Trophoblast cell (in vitro differentiated cells and primary cell): ENCODE data around the gene VPS13D.
"Not testable (repeated sequence)": the region's sequence is repeated elsewhere in the genome, so short reads cannot be mapped to it uniquely, and the experiment has no call there.

Experiments
- DNase-seq, 2 donors: peaks; one replicate each; pipeline ENCODE4 v3.0.0-alpha.2; 2016
- H2AFZ ChIP-seq: 2 replicates; pipeline ENCODE4 v1.6.1; 2013; ENCODE audit warnings: low read length, moderate library complexity, mild to moderate bottlenecking; ENCODE audit not compliant: insufficient read depth, poor library complexity
- H2AK5ac ChIP-seq: 2 replicates; pipeline ENCODE4 v1.6.1; 2013; ENCODE audit warnings: mild to moderate bottlenecking, low read length
- H2BK120ac ChIP-seq: 2 replicates; pipeline ENCODE4 v1.6.1; 2013; ENCODE audit warnings: low read length, mild to moderate bottlenecking, moderate library complexity; ENCODE audit not compliant: insufficient read depth, poor library complexity
- H2BK12ac ChIP-seq: 2 replicates; pipeline ENCODE4 v1.6.1; 2013; ENCODE audit warnings: mild to moderate bottlenecking, low read length, moderate library complexity
- H2BK5ac ChIP-seq: 2 replicates; pipeline ENCODE4 v1.6.1; 2013; ENCODE audit warnings: low read length, low read depth, moderate library complexity, mild to moderate bottlenecking; ENCODE audit not compliant: poor library complexity
- H3K14ac ChIP-seq: 2 replicates; pipeline ENCODE4 v1.6.1; 2013; ENCODE audit warnings: mild to moderate bottlenecking, low read length
- H3K18ac ChIP-seq: 2 replicates; pipeline ENCODE4 v1.6.1; 2013; ENCODE audit warnings: mild to moderate bottlenecking, low read length
- H3K23ac ChIP-seq: 2 replicates; pipeline ENCODE4 v1.6.1; 2013; ENCODE audit warnings: low read length
- H3K27ac ChIP-seq: 2 replicates; pipeline ENCODE4 v1.5.1; 2013; ENCODE audit warnings: low read depth, mild to moderate bottlenecking, inconsistent platforms, low read length, moderate library complexity
- H3K27me3 ChIP-seq: 2 replicates; pipeline ENCODE4 v1.6.1; 2013; ENCODE audit warnings: inconsistent platforms, mild to moderate bottlenecking, low read length, moderate library complexity; ENCODE audit not compliant: insufficient read depth
- H3K36me3 ChIP-seq, 2 experiments: 1 replicate in 1 of 2; 2 replicates in 1 of 2; pipeline ENCODE4 v1.6.1; 2013; ENCODE audit warnings: low read length in 2 of 2, mild to moderate bottlenecking in 2 of 2, moderate library complexity in 1 of 2; ENCODE audit not compliant: insufficient read depth in 2 of 2, control insufficient read depth in 1 of 2
- H3K4ac ChIP-seq: 2 replicates; pipeline ENCODE4 v1.6.1; 2013; ENCODE audit warnings: low read depth, mild to moderate bottlenecking, low read length, moderate library complexity
- H3K4me1 ChIP-seq, 2 experiments: 1 replicate in 1 of 2; 2 replicates in 1 of 2; pipeline ENCODE4 v1.6.1; 2013; ENCODE audit warnings: low read length in 2 of 2, mild to moderate bottlenecking in 2 of 2, moderate library complexity in 1 of 2; ENCODE audit not compliant: insufficient read depth in 2 of 2, control insufficient read depth in 1 of 2
- H3K4me2 ChIP-seq: 2 replicates; pipeline ENCODE4 v1.6.1; 2013; ENCODE audit warnings: inconsistent platforms, mild to moderate bottlenecking, low read length, moderate library complexity
- H3K4me3 ChIP-seq: 2 replicates; pipeline ENCODE4 v1.5.1; 2013; ENCODE audit warnings: mild to moderate bottlenecking, low read depth, low read length, inconsistent platforms
- H3K79me1 ChIP-seq: one replicate; pipeline ENCODE4 v1.6.1; 2013; ENCODE audit warnings: low read length
- H3K79me2 ChIP-seq: 2 replicates; pipeline ENCODE4 v1.6.1; 2013; ENCODE audit warnings: low read length, mild to moderate bottlenecking; ENCODE audit not compliant: control insufficient read depth, insufficient read depth, poor library complexity
- H3K9ac ChIP-seq: 2 replicates; pipeline ENCODE4 v1.6.1; 2013; ENCODE audit warnings: mild to moderate bottlenecking, low read length
- H3K9me3 ChIP-seq: 2 replicates; pipeline ENCODE4 v1.6.1; 2013; ENCODE audit warnings: low read depth, mild to moderate bottlenecking, control low read depth, inconsistent platforms, low read length; ENCODE audit not compliant: insufficient read depth
- H4K12ac ChIP-seq: 2 replicates; pipeline ENCODE4 v1.6.1; 2013; ENCODE audit warnings: low read depth, mild to moderate bottlenecking, low read length, moderate library complexity
- H4K8ac ChIP-seq: 2 replicates; pipeline ENCODE4 v1.6.1; 2013; ENCODE audit warnings: low read depth, mild to moderate bottlenecking, low read length, moderate library complexity
- H4K91ac ChIP-seq: one replicate; pipeline ENCODE4 v1.6.1; 2013; ENCODE audit warnings: low read depth, mild to moderate bottlenecking, low read length, moderate library complexity
- WGBS: extraction: QIAGEN DNeasy Blood & Tissue Kit; methylation state at CpG from one replicate; pipeline ENCODE4 v1.1.7; 2013; ENCODE audit warnings: missing lambda C conversion rate; ENCODE audit not compliant: insufficient read length, insufficient coverage; ENCODE audit errors: extremely low coverage; 5-methylcytosine and 5-hydroxymethylcytosine counted together

VPS13D gene

DNA sequence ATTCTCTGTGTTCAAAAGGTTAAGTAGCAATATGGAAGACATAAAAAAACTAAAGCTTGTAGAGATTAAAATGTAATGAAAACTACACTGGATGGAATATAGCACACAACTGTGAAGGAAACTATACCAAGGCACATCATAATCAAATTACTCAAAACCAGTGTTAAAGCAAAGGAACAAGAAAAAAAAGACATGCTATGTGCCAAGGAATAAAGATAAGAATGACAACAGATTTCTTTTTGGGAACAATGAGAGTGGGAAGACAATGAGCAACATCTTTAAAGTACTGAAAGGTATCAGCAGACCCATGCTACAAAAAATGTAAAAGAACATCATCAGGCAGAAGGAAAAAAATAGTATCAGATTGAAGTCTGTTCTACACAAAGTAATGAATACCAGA, 157.8 kb downstream of the VPS13D start:
- no peak overlapping the region for H4K8ac ChIP-seq
- no peak overlapping the region for H2AK5ac ChIP-seq
- H4K12ac ChIP-seq = no peak overlapping the region
- H3K4me3 ChIP-seq = no peak overlapping the region
- no peak overlapping the region for H4K91ac ChIP-seq
- no peaks in the 10 kb centered on the region for H3K79me2 ChIP-seq
- H3K79me1 ChIP-seq = no peaks in the 10 kb centered on the region
- H3K36me3 ChIP-seq = peaks cover 6 to 26% of the 10 kb centered on the region in 2 experiments
- H2BK120ac ChIP-seq = no peak overlapping the region
- no peak overlapping the region for H2AFZ ChIP-seq
- H3K4me1 ChIP-seq = peaks cover 0 to 2% of the 10 kb centered on the region in 2 experiments
- no peak overlapping the region for H3K4me2 ChIP-seq
- H3K23ac ChIP-seq = no peak overlapping the region
- no peak overlapping the region for H3K27ac ChIP-seq
- H3K14ac ChIP-seq = no peak overlapping the region
- H3K27me3 ChIP-seq = no peaks in the 10 kb centered on the region
- H2BK12ac ChIP-seq = no peak overlapping the region
- H3K18ac ChIP-seq = no peak overlapping the region
- H3K9ac ChIP-seq = no peak overlapping the region
- no peaks in the 10 kb centered on the region for H3K9me3 ChIP-seq
- DNase-seq = no peak
- H3K4ac ChIP-seq = no peak overlapping the region
- no peak overlapping the region for H2BK5ac ChIP-seq

DNA sequence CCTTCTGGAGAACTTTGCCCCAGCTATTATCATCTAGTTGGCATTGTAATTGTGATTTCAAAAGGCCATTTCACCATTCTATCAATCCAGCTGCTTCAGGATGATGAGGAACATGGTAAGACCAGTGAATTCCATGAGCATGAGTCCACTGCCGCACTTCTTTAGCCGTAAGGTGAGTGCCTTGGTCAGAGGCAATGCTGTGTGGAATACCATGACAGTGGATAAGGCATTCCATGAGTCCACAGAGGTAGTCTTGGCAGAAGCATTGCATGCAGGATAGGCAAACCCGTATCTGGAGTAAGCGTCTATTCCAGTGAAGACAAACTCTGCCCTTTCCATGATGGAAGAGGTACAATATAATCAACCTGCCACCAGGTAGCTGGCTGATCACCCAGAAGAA, 160.5 kb downstream of the VPS13D start:
- H2AK5ac ChIP-seq, H2BK120ac ChIP-seq, H3K27me3 ChIP-seq, H3K79me1 ChIP-seq, H3K18ac ChIP-seq, H3K27ac ChIP-seq, H4K91ac ChIP-seq, H3K14ac ChIP-seq, H2AFZ ChIP-seq, H2BK5ac ChIP-seq, H4K12ac ChIP-seq, H2BK12ac ChIP-seq, H3K4ac ChIP-seq, H3K23ac ChIP-seq, H3K9ac ChIP-seq, H4K8ac ChIP-seq, H3K4me3 ChIP-seq, H3K4me2 ChIP-seq, H3K9me3 ChIP-seq, H3K79me2 ChIP-seq, H3K4me1 ChIP-seq: not testable (repeated sequence)
- H3K36me3 ChIP-seq = peaks cover 6 to 18% of the 10 kb centered on the region in 2 experiments
- WGBS = no CpG with 5 or more reads among the region's 4 CpGs
- peak; percentile 71 to 81 for DNase-seq

DNA sequence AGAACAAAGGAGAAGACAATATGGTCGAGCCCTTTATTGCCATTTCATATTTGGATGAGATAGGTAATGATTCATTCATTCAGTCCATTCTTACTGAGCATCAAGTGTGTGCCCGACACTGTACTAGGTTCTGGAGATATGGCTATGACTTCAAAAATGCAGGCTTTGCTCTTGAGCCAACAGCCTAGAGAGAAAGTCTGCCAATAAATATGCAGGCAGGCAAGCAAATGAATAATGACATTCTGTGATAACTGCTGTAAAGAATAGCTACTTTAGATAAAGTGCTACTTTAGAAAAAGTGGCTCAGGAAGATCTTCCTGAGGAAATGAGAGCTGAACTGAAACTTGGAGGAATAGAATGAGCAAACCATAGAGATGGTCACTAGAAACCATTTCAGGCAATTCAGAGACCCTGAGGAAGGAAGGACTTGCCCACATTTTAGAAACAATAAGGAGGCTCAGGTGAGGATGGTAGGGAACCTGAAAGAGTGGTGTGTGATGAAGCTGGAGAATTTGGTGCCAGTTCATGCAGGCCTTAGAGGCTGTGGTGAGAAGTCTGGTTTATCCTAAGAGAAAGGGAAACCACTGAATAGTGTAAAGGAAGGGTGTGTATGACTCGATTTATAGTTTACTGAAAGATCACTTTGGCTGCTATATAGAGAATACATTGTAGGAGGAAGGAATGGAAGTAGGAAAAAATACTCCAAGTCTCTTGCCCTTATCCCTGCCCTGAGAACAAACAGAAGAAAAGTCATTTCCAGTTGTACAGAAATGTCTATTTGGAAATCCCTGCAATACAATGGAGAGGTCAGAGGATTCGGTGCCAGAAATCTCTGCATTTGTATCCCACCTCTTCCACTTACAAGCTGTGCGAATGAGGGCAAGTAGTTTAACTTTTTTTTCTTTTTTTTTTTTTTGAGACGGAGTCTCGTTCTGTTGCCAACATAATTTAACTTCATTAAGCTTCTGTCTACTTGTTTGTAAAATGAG, 167.9 kb downstream of the VPS13D start:
- no peak for DNase-seq
- Histone ChIP-seq H4K12ac (no peak overlapping the region), H2BK5ac (no peak overlapping the region), H3K23ac (no peak overlapping the region), H3K79me2 (no peaks in the 10 kb centered on the region), H3K9me3 (no peaks in the 10 kb centered on the region), H3K18ac (no peak overlapping the region), H4K91ac (no peak overlapping the region), H3K4me2 (no peak overlapping the region), H3K27me3 (no peaks in the 10 kb centered on the region), H3K79me1 (no peaks in the 10 kb centered on the region), H3K36me3 (peaks cover 13 to 16% of the 10 kb centered on the region in 2 experiments), H3K4me1 (peaks cover 0 to 3% of the 10 kb centered on the region in 2 experiments), H2AK5ac (no peak overlapping the region), H3K14ac (no peak overlapping the region), H3K4ac (no peak overlapping the region), H2AFZ (no peak overlapping the region), H4K8ac (no peak overlapping the region), H3K27ac (no peak overlapping the region), H2BK120ac (no peak overlapping the region), H2BK12ac (no peak overlapping the region), H3K9ac (no peak overlapping the region), H3K4me3 (no peak overlapping the region)
- no CpG with 5 or more reads among the region's 7 CpGs for WGBS

- Histone ChIP-seq H4K12ac (no peak overlapping the region), H2AFZ (no peak overlapping the region), H3K9ac (no peak overlapping the region), H3K79me1 (no peaks in the 10 kb centered on the region), H3K23ac (no peak overlapping the region), H2BK12ac (no peak overlapping the region), H3K18ac (no peak overlapping the region), H3K4me1 (peaks cover 0 to 3% of the 10 kb centered on the region in 2 experiments), H3K36me3 (peaks cover 13 to 17% of the 10 kb centered on the region in 2 experiments), H3K79me2 (no peaks in the 10 kb centered on the region), H2BK5ac (no peak overlapping the region), H2BK120ac (no peak overlapping the region), H3K4ac (no peak overlapping the region), H3K27me3 (no peaks in the 10 kb centered on the region), H4K8ac (no peak overlapping the region), H3K9me3 (no peaks in the 10 kb centered on the region), H3K27ac (no peak overlapping the region), H3K14ac (no peak overlapping the region), H3K4me2 (no peak overlapping the region), H4K91ac (no peak overlapping the region), H3K4me3 (no peak overlapping the region), H2AK5ac (no peak overlapping the region)
- no peak for DNase-seq
- WGBS = no CpG with 5 or more reads among the region's 6 CpGs
Observed at GRCh38 chr1:12398479-12398878, 168.6 kb downstream of the VPS13D start.
